HFFc6 (cell line): ENCODE data around the gene EVPL. TPM values are rescaled to one million over a fixed set of nuclear protein-coding genes. Genes with fewer than 3 reads are reported as not detected.
A peak's percentile ranks its signal among the peaks of the same experiment; 100 is the strongest.

ENCODE experiments used
- DNase-seq: peaks from one replicate; pipeline ENCODE4 v3.0.0-alpha.2; 2018
- H3K27ac Mint-ChIP-seq: 2 replicates; pipeline ENCODE4 v1.8.0; 2020; ENCODE audit warnings: mild to moderate bottlenecking, mixed read lengths
- H3K27me3 Mint-ChIP-seq: 2 replicates; pipeline ENCODE4 v1.8.0; 2021; ENCODE audit warnings: mild to moderate bottlenecking, moderate library complexity, mixed read lengths; ENCODE audit not compliant: insufficient read depth
- H3K36me3 Mint-ChIP-seq: 2 replicates; pipeline ENCODE4 v1.8.0; 2021; ENCODE audit warnings: low read depth, mixed read lengths
- H3K4me1 Mint-ChIP-seq: 2 replicates; pipeline ENCODE4 v1.8.0; 2020; ENCODE audit warnings: low read depth, mixed read lengths
- H3K4me3 Mint-ChIP-seq: 2 replicates; pipeline ENCODE4 v1.8.0; 2020; ENCODE audit warnings: mild to moderate bottlenecking, moderate library complexity, mixed read lengths
- H3K9me3 Mint-ChIP-seq: 2 replicates; pipeline ENCODE4 v1.8.0; 2020; ENCODE audit warnings: mild to moderate bottlenecking, mixed read lengths
- CTCF ChIP-seq: fragments of 200-600 bp; sonication (generic); IDR thresholded peaks from 2 replicates; pipeline ENCODE4 v1.5.0; 2021; ENCODE audit warnings: antibody characterized with exemption, mild to moderate bottlenecking
- total RNA-seq, 6 experiments: library from RNA; stranded (reverse); fragmentation: NEBNext Ultra II Directional; extraction: Animal tissue kit (Norgen Biotek cat#: 25700); gene quantifications; 2 replicates in 1 of 6; 3 replicates in 5 of 6; pipeline ENCODE4 v1.2.3, GENCODE V29; 2021

EVPL gene
- total RNA-seq, 6 experiments from 2014 or later, result not detected

GRCh38 chr17:75996665-75997590, 30.2 kb downstream of the EVPL start:
- Mint-ChIP-seq H3K4me3 (peak overlapping the region; percentile 7), H3K27me3 (peaks cover 3% of the 10 kb centered on the region), H3K27ac (peak overlapping the region; percentile 70), H3K4me1 (peaks cover 22% of the 10 kb centered on the region), H3K9me3 (no peaks in the 10 kb centered on the region), H3K36me3 (0 out of 2 replicates have a peak, but pooled peaks cover 5% of the 10 kb centered on the region)
- TF ChIP-seq CTCF, result no peak
- DNase-seq, result peak; percentile 11

- TF ChIP-seq CTCF, result no peak
- peaks cover 3% of the 10 kb centered on the region for H3K27me3 Mint-ChIP-seq
- no peak overlapping the region for H3K4me3 Mint-ChIP-seq
- H3K9me3 Mint-ChIP-seq, result no peaks in the 10 kb centered on the region
- H3K27ac Mint-ChIP-seq, result no peak overlapping the region
- 0 out of 2 replicates have a peak, but pooled peaks cover 5% of the 10 kb centered on the region for H3K36me3 Mint-ChIP-seq
- DNase-seq, result no peak
- H3K4me1 Mint-ChIP-seq, result peaks cover 22% of the 10 kb centered on the region
Measured at GRCh38 chr17:75995385-75995925, 31.7 kb downstream of the EVPL start.

GRCh38 chr17:75994802-75995370, 32.2 kb downstream of the EVPL start:
- H3K36me3 Mint-ChIP-seq, result 0 out of 2 replicates have a peak, but pooled peaks cover 5% of the 10 kb centered on the region
- DNase-seq, result no peak
- no peak overlapping the region for H3K27ac Mint-ChIP-seq
- no peak overlapping the region for H3K4me3 Mint-ChIP-seq
- H3K27me3 Mint-ChIP-seq, result peaks cover 3% of the 10 kb centered on the region
- peaks cover 22% of the 10 kb centered on the region for H3K4me1 Mint-ChIP-seq
- TF ChIP-seq CTCF, result no peak
- H3K9me3 Mint-ChIP-seq, result no peaks in the 10 kb centered on the region

- no peak overlapping the region for H3K27ac Mint-ChIP-seq
- no peak for TF ChIP-seq CTCF
- 0 out of 2 replicates have a peak, but pooled peaks cover 5% of the 10 kb centered on the region for H3K36me3 Mint-ChIP-seq
- DNase-seq, result no peak
- no peak overlapping the region for H3K4me3 Mint-ChIP-seq
- no peaks in the 10 kb centered on the region; the same call in none of the 2 replicates for H3K27me3 Mint-ChIP-seq
- peaks cover 5% of the 10 kb centered on the region for H3K4me1 Mint-ChIP-seq
- no peaks in the 10 kb centered on the region for H3K9me3 Mint-ChIP-seq
Measured at GRCh38 chr17:75991396-75991795, 35.7 kb downstream of the EVPL start.

- Mint-ChIP-seq H3K27ac (no peak overlapping the region), H3K27me3 (no peaks in the 10 kb centered on the region), H3K36me3 (no peaks in the 10 kb centered on the region), H3K9me3 (no peaks in the 10 kb centered on the region), H3K4me3 (no peak overlapping the region), H3K4me1 (peaks cover 29% of the 10 kb centered on the region)
- DNase-seq, result no peak
- no peak for TF ChIP-seq CTCF
Measured at GRCh38 chr17:75987041-75987440, 40.1 kb downstream of the EVPL start.
